ENCODE data around the gene YPEL2.

Gene YPEL2

GRCh38 chr17:59328601-59329000, 2.9 kb upstream of the YPEL2 start:
- Histone ChIP-seq H2AFZ (no peak overlapping the region), H3K4me2 (ENCODE audit: low read length) (no peak overlapping the region), H3K4me3 (ENCODE audit: low read depth, low read length) (no peak overlapping the region), H3K27me3 (ENCODE audit: control insufficient read depth, insufficient read depth, low read length) (no peaks in the 10 kb centered on the region), H3K36me3 (ENCODE audit: control insufficient read depth, insufficient read depth, low read length) (no peaks in the 10 kb centered on the region), H3K79me2 (peaks cover 16% of the 10 kb centered on the region), H3K9ac (no peak overlapping the region), H3K9me3 (ENCODE audit: control insufficient read depth, low read length) (no peaks in the 10 kb centered on the region), H3K4me1 (peaks cover 40% of the 10 kb centered on the region), H3K27ac (peak overlapping the region; percentile 96)
- no peak for TF ChIP-seq CTCF (IDR thresholded peaks at IDR 0.05)

- peak overlapping the region; percentile 62 for H3K4me2 ChIP-seq (ENCODE audit: low read length)
- peak overlapping the region; percentile 96 for H3K27ac ChIP-seq
- peaks cover 24% of the 10 kb centered on the region for H3K79me2 ChIP-seq
- no peaks in the 10 kb centered on the region for H3K36me3 ChIP-seq (ENCODE audit: control insufficient read depth, insufficient read depth, low read length)
- H2AFZ ChIP-seq = peak overlapping the region; percentile 33
- H3K9me3 ChIP-seq (ENCODE audit: control insufficient read depth, low read length) = no peaks in the 10 kb centered on the region
- no peak overlapping the region for H3K9ac ChIP-seq
- H3K4me3 ChIP-seq (ENCODE audit: low read depth, low read length) = peak overlapping the region; percentile 43
- peaks cover 40% of the 10 kb centered on the region for H3K4me1 ChIP-seq
- TF ChIP-seq CTCF (IDR thresholded peaks at IDR 0.05) = peak; percentile 79
- no peaks in the 10 kb centered on the region for H3K27me3 ChIP-seq (ENCODE audit: control insufficient read depth, insufficient read depth, low read length)
Observed at GRCh38 chr17:59329176-59330052, 2.0 kb upstream of the YPEL2 start.

- no peaks in the 10 kb centered on the region for H3K36me3 ChIP-seq (ENCODE audit: control insufficient read depth, insufficient read depth, low read length)
- H3K4me2 ChIP-seq (ENCODE audit: low read length) = peak overlapping the region; percentile 62
- TF ChIP-seq CTCF (IDR thresholded peaks at IDR 0.05) = no peak
- no peak overlapping the region for H3K9ac ChIP-seq
- H3K9me3 ChIP-seq (ENCODE audit: control insufficient read depth, low read length) = no peaks in the 10 kb centered on the region
- peaks cover 33% of the 10 kb centered on the region for H3K79me2 ChIP-seq
- peak overlapping the region; percentile 33 for H2AFZ ChIP-seq
- H3K4me1 ChIP-seq = peaks cover 40% of the 10 kb centered on the region
- peak overlapping the region; percentile 96 for H3K27ac ChIP-seq
- no peaks in the 10 kb centered on the region for H3K27me3 ChIP-seq (ENCODE audit: control insufficient read depth, insufficient read depth, low read length)
- peak overlapping the region; percentile 43 for H3K4me3 ChIP-seq (ENCODE audit: low read depth, low read length)
Observed at GRCh38 chr17:59330053-59330942, 1.2 kb upstream of the YPEL2 start.

GRCh38 chr17:59331929-59332748, 684 bp downstream of the YPEL2 start:
- Histone ChIP-seq H3K27me3 (ENCODE audit: control insufficient read depth, insufficient read depth, low read length) (no peaks in the 10 kb centered on the region), H3K36me3 (ENCODE audit: control insufficient read depth, insufficient read depth, low read length) (no peaks in the 10 kb centered on the region), H3K9me3 (ENCODE audit: control insufficient read depth, low read length) (no peaks in the 10 kb centered on the region), H3K4me2 (ENCODE audit: low read length) (peak overlapping the region; percentile 91), H2AFZ (peak overlapping the region; percentile 66), H3K4me1 (peaks cover 42% of the 10 kb centered on the region), H3K4me3 (ENCODE audit: low read depth, low read length) (peak overlapping the region; percentile 90), H3K27ac (peak overlapping the region; percentile 96), H3K79me2 (peaks cover 45% of the 10 kb centered on the region), H3K9ac (peak overlapping the region; percentile 89)
- TF ChIP-seq CTCF (IDR thresholded peaks at IDR 0.05) = no peak

All from parathyroid adenoma (tissue), 2 donors.